Panc1 (cell line): ENCODE data around the gene DEXI. TPM values are rescaled to one million over a fixed set of nuclear protein-coding genes. Genes with fewer than 3 reads are reported as not detected.

ENCODE experiments used
- ATAC-seq: fragments of 200-7000 bp; cut with Tn5 transposase; 2 replicates; pipeline ENCODE4 v1.9.1; 2020; ENCODE audit warnings: mild to moderate bottlenecking, moderate library complexity
- BruUV-seq: library from RNA; stranded (reverse); fragments of 400-500 nt; replicated peaks from 2 replicates; lab custom pipeline; 2021; lab: Mats Ljungman, UMichigan
- CTCF ChIA-PET: fragments of 300-600 bp; sonication (Branson Sonifier 250); formaldehyde crosslinking; loops from one replicate; lab custom pipeline; 2022; ENCODE audit warnings: antibody characterized with exemption; lab: Charles Lee
- POLR2A ChIA-PET: fragments of 300-600 bp; sonication (Branson Sonifier 250); formaldehyde crosslinking; loops from one replicate; lab custom pipeline; 2022; ENCODE audit warnings: antibody characterized with exemption; lab: Charles Lee
- DNase-seq: peaks from one replicate; pipeline ENCODE4 v3.0.0-alpha.2; 2010; ENCODE audit warnings: low read depth, low spot score
- H3K27ac ChIP-seq: 2 replicates; pipeline ENCODE4 v1.5.1; 2011; ENCODE audit warnings: mild to moderate bottlenecking, low read length, inconsistent platforms
- H3K27me3 ChIP-seq: fragments of 200-500 bp; sonication (Bioruptor generic); 2 replicates; pipeline ENCODE4 v1.6.0; 2014; ENCODE audit warnings: low read length, inconsistent platforms; ENCODE audit not compliant: control insufficient read depth, insufficient read depth
- H3K36me3 ChIP-seq: fragments of 200-500 bp; sonication (Bioruptor generic); 2 replicates; pipeline ENCODE4 v1.5.1; 2014; ENCODE audit warnings: inconsistent platforms, mild to moderate bottlenecking, low read length, moderate library complexity; ENCODE audit not compliant: control insufficient read depth, insufficient read depth
- H3K4me1 ChIP-seq: 2 replicates; pipeline ENCODE4 v1.5.1; 2011; ENCODE audit warnings: inconsistent platforms, mild to moderate bottlenecking, low read length, moderate library complexity; ENCODE audit not compliant: control insufficient read depth, insufficient read depth
- H3K4me3 ChIP-seq, 2 experiments: 2 replicates each; pipeline ENCODE4 v1.5.1; 2011 to 2012; ENCODE audit warnings: low read depth in 2 of 2, low read length in 2 of 2, mild to moderate bottlenecking in 2 of 2, inconsistent platforms in 1 of 2, moderate library complexity in 1 of 2
- H3K9me3 ChIP-seq: fragments of 200-500 bp; sonication (Bioruptor generic); 2 replicates; pipeline ENCODE4 v1.5.1; 2014; ENCODE audit warnings: low read depth, mild to moderate bottlenecking, inconsistent platforms, low read length, moderate library complexity; ENCODE audit not compliant: control insufficient read depth, insufficient read depth
- CTCF ChIP-seq: fragments of 450-650 bp; IDR thresholded peaks from 2 replicates; pipeline ENCODE4 v1.5.1; 2017; ENCODE audit warnings: mild to moderate bottlenecking
- POLR2AphosphoS5 ChIP-seq: IDR thresholded peaks from 2 replicates; pipeline ENCODE4 v1.6.1; 2012; ENCODE audit warnings: mild to moderate bottlenecking, low read depth, low read length, moderate library complexity
- REST ChIP-seq, 2 experiments: IDR thresholded peaks; 2 replicates each; pipeline ENCODE4 v1.6.1; 2011 to 2012; ENCODE audit warnings: low read depth in 2 of 2, control low read depth in 1 of 2, low read length in 1 of 2, mild to moderate bottlenecking in 1 of 2, moderate library complexity in 1 of 2; ENCODE audit not compliant: insufficient read depth in 1 of 2
- SIN3A ChIP-seq: IDR thresholded peaks from 2 replicates; pipeline ENCODE4 v1.6.1; 2012; ENCODE audit warnings: low read depth, mild to moderate bottlenecking, low read length, moderate library complexity, borderline replicate concordance; ENCODE audit not compliant: insufficient read depth
- TCF7L2 ChIP-seq: IDR thresholded peaks from 2 replicates; pipeline ENCODE4 v1.6.1; 2011; ENCODE audit warnings: mild to moderate bottlenecking, low read depth, low read length, inconsistent platforms
- in situ Hi-C: cut with HindIII; loops from 2 replicates; pipeline ENCODE4 v1.10.0; 2016; ENCODE audit warnings: low sequenced_read_pairs, low pct_unique_long_range_greater_than_20kb
- intact Hi-C: fragments of 100-400 bp; cut with micrococcal nuclease; formaldehyde crosslinking; loops from one replicate; pipeline ENCODE4 v1.10.0; 2022; ENCODE audit not compliant: unreplicated experiment
- total RNA-seq: library from RNA; stranded (reverse); gene quantifications from one replicate; pipeline ENCODE4 v1.2.1, GENCODE V29; 2021; ENCODE audit not compliant: unreplicated experiment

Gene DEXI
- total RNA-seq, 1 experiment from 2014 or later = 32.2 TPM

GRCh38 chr16:10980813-10981212 is 38.5 kb upstream of the DEXI start:
- Histone ChIP-seq H3K36me3 (no peaks in the 10 kb centered on the region), H3K4me1 (no peaks in the 10 kb centered on the region), H3K27ac (no peak overlapping the region), H3K4me3 (no peak overlapping the region), H3K9me3 (no peaks in the 10 kb centered on the region), H3K27me3 (no peaks in the 10 kb centered on the region)
- DNase-seq = no peak
- no peak for ATAC-seq
- POLR2A ChIA-PET = no interaction called here
- CTCF ChIA-PET = interaction anchor here (0.6 to 1.4 kb wide), 2 partner anchors 27 to 202 kb away, joined by 4 read pairs; no protein-coding TSS in a partner anchor
- intact Hi-C loops (no loop called here), in situ Hi-C loops (no loop called here)
- TF ChIP-seq REST (IDR thresholded peaks at IDR 0.05; ENCODE audit: insufficient read depth in 1 of 2, low read depth in 2 of 2, low read length in 1 of 2) = no peak
- TF ChIP-seq TCF7L2 = no peak
- TF ChIP-seq CTCF = no peak
- TF ChIP-seq SIN3A = no peak
- no peak for TF ChIP-seq POLR2AphosphoS5
- BruUV-seq = no TSS peak

GRCh38 chr16:10979717-10980601 is 37.7 kb upstream of the DEXI start:
- Histone ChIP-seq H3K27me3 (no peaks in the 10 kb centered on the region), H3K4me3 (no peak overlapping the region), H3K4me1 (no peaks in the 10 kb centered on the region), H3K9me3 (no peaks in the 10 kb centered on the region), H3K36me3 (no peaks in the 10 kb centered on the region), H3K27ac (no peak overlapping the region)
- intact Hi-C loops (no loop called here), in situ Hi-C loops (no loop called here)
- ChIA-PET POLR2A (no interaction called here), CTCF (interaction anchor here (0.6 to 1.4 kb wide), 3 partner anchors 27 to 692 kb away, joined by 3 to 4 read pairs (median 4); no protein-coding TSS in a partner anchor)
- no TSS peak for BruUV-seq
- ATAC-seq = no peak
- no peak for DNase-seq
- TF ChIP-seq POLR2AphosphoS5 = no peak
- no peak for TF ChIP-seq CTCF
- no peak for TF ChIP-seq SIN3A
- TF ChIP-seq REST (IDR thresholded peaks at IDR 0.05; ENCODE audit: insufficient read depth in 1 of 2, low read depth in 2 of 2, low read length in 1 of 2) = no peak
- no peak for TF ChIP-seq TCF7L2
